GM21447 (cell line): ENCODE data around the gene PI4K2A.
"Not testable (repeated sequence)": the region's sequence is repeated elsewhere in the genome, so short reads cannot be mapped to it uniquely, and the experiment has no call there.

Experiments
- ATAC-seq: cut with Tn5 transposase; IDR thresholded peaks from one replicate; pipeline ENCODE4 v1.9.1; 2021; ENCODE audit not compliant: unreplicated experiment

The PI4K2A gene

GRCh38 chr10:97673736-97674525 is 33.5 kb downstream of the PI4K2A start:
- no peak for ATAC-seq

DNA sequence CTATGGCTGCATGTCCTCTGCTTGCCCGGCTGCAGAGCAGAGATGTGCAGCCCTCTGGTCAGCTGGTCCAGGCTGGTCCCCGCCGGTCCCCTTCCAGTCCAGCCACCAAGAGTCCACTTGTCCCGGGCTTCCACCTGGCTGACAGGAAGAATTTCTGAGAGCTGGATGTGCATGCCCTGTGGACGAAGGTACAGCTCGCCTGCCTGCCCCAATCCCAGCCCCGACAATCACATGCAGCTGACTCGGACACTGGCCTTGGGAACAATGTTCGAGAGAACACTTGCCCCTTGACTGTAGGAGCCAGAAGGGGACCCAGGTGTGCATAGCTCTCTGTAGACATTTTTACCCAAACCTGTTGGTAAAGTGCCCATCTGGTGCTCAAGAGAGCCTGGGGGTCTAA is 34.8 kb downstream of the PI4K2A start:
- no peak for ATAC-seq

DNA sequence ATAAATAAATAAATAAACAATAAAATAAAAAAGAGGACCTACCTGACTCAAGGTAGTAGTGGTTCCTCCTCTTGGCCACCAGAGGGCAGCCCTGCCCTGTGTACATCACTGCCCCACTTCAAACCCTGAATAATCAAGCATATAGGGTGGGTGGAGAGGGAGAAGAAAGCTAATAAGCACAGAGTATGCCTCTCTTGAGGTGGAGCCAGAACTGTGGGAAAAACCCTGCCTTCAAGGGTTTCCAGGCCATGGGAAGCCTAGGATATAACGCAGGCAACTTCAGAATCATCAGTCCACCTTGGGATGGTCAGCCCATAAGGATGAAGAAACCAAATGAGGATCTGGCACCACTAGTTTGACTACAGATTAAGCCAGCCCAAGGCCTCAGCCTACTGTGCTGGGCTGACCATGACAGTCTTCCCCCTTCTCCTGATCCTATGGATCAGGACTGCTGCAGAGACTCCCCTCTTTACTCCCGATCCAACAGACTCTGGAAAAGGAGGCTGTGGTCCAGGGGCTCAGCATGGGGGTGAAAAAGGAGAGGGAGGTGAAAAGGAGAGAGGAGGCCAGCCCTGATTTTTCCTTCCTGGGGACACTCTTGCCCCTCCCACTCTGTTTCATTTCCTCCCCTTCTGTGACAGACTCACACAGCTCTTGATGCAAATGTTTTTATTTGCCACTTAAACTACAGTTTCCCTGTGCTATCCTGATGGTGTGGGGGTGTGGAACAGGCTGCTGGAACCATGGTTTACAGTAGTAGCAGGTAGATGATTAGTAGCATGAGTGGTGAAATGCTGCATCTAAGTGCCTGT is 36.5 kb downstream of the PI4K2A start:
- peak; percentile 63 for ATAC-seq

DNA sequence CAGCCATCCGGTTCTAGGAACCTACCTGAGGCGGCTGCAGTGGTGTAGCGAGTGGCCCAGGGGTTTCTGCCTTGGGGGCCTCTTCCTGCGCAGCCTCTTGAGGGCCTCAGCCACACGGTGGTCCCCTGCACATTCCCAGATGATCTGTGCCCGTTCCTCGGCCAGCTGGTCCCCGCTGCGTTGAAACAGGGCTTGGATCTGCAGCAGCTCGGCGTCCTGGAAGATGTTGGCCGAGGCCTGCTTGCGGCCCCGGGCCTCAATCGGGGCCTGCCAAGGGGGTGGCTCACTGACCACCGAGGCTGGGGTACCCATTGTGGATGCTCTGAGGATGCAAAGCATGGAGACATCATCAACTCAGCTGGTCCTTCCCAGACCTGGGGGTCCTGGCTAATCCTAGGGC is 39.1 kb downstream of the PI4K2A start:
- ATAC-seq: no peak

DNA sequence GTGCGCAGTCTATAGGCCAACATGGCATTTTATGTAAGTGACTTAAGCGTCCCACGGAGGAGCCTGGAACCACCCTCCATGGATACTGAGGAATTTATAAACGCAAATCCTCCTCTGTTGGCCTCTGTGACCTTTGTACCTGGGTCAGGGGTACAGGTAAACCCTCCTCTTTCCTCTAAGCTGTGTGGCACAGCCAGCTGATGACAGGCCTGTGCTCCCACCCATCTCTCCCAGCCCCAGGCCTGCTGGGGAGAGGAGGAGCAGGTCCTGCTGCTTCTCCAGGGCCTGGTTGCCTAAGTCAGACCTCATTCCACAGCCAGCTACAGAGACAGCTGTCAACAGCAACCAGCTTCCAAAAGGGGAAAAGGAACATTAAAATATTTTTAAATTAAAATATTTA is 41.6 kb downstream of the PI4K2A start:
- ATAC-seq: no peak

- no peak for ATAC-seq
Observed at GRCh38 chr10:97683556-97684367, 43.3 kb downstream of the PI4K2A start.

DNA sequence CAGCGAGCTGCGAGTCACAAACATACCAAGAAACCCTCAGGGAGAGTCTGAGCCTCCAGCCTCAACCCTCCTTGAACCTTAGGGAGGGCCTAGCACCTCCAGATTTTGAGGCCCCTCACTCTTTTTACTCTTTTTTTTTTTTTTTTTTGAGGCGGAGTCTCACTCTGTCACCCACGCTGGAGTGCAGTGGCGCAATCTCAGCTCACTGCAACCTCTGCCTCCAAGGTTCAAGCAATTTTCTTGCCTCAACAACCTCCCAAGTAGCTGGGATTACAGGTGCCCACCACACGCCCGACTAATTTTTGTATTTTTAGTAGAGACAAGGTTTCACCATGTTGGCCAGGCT is 43.9 kb downstream of the PI4K2A start:
- ATAC-seq: not testable (repeated sequence)

- no peak for ATAC-seq
Observed at GRCh38 chr10:97684866-97685394, 44.5 kb downstream of the PI4K2A start.

DNA sequence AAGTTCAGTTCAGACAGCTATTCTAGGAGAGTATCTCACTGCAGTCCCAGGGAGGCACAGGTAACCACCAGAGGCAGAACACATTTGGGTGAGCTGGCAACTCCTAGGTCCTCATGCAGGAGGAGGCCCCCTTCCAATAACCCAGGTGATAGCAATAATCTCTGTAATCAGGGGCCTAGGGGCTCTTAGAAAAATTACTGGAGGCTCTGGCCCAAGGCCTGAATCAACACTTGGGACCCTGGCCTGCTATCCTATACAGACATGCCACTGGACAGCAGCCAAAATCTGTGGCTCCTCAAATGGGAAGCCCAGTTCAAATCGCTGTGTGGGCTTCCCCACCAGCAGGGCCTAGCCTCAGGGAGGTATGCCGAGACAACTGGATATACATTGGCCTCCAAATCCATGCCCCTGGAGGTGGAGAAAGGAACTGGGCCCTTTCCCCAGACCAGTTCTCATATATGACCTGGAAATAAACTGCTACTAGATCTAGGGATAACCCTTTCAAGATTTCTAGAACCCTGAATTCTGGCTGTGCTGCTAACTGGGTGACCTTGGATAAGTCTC is 45.0 kb downstream of the PI4K2A start:
- no peak for ATAC-seq

DNA sequence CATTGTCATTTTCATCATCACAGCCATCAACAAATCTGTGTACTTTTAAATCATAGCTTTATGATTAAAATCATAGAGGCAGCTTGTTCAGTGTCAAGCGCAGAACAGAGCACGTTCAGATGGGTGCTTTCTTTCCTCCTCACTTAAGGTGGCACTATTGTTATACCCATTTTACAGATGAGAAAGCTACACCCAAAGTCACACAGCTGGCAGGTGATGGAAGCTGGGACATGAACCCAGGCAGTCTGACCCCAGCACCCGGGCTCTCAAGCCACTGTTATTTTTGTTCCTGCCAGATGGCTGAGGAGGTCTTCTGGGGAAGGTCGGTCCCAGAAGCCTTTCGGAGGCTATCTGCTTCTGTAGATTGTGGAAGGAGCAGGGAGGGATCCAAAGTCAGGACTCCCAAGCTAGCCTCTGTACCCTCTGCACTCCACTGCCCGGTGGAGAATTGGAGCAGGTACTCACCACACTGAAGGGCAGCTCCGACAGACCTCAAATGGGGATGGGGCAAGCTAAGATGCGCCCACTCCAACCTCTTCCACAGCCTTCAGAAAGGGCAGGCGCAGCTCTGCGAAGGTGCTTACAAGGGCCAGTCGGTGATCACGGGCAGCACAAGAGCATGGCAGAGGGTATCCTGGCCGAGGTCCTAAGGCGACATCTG is 46.0 kb downstream of the PI4K2A start:
- ATAC-seq: peak; percentile 7

GRCh38 chr10:97686962-97687784 is 46.7 kb downstream of the PI4K2A start, which contains the start of gene AVPI1:
AVPI1 (minus strand) TSS chr10:97687241; CDS start chr10:97679905, 7,336 bp downstream.
- peak; percentile 86 for ATAC-seq

- no peak for ATAC-seq
Observed at GRCh38 chr10:97687785-97688781, 47.6 kb downstream of the PI4K2A start.

DNA sequence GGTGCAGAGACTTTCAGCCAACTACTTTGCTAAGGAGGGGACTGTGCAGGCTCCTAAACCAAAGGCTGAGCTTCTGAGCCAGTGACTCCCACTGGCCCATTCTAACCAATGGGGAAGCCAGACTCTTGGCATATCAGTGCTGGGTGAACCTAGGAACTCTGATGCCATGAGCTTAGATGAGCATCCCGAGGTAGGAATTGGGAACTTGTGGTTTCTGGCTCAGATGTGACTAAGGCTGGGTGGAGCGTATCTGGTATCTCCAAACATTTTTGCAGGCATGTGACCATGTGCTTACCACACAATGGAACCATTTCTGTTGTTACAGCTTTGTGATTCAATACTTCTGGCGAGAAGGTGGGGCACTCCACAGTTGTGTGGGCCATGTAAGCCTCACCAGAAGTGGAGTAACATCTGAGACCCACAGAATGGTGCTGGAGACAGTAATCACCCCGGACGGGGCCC is 49.1 kb downstream of the PI4K2A start:
- ATAC-seq: no peak

DNA sequence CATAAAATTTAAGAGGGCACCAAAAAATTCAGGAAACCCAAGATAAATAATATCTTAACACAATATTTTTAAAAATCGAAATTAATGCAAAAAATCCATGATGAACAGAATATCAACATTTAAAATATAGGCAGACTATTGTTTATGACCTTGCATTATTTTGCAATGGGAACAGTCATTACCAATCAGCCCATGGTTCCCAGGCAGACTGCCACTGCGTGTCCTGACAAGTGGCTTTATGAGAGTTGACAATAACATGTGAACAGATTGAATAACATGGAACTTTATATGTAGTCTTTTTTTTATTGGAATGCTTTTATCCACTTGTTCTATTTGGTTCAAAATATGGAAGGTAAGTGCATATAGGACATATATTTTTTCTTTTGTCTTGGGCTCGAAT is 49.7 kb downstream of the PI4K2A start:
- no peak for ATAC-seq

- not testable (repeated sequence) for ATAC-seq
Observed at GRCh38 chr10:97698072-97698655, 57.7 kb downstream of the PI4K2A start.

DNA sequence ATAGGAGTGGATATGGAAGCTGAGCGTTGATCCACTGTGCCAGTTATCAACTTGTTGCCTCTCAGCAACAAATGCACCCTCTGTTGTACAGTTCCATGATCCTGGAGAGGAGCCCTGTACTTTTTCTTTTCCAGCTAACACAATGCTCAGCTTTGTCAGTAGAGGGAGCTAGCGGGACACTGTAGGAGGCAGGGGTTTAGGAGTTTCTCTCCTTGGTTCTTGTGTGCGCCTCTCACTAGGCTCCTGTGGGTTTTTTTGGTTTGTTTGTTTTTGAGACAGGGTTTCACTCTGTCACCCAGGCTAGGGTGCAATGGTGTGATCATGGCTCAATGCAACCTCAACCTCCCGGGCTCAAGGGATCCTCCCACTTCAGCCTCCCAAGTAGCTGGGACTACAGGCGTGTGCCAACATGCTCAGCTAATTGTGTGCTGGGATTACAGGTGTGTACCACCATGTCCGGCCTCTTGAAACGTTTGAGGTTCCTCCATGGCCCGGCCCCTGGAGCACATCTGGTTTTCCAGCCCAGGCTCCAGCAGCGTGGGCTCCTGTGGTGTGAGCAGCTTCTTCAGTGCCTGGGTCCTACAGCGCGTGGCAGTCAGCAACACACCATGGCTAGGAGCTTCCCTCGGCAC is 61.1 kb downstream of the PI4K2A start:
- ATAC-seq: no peak

- ATAC-seq: no peak
Observed at GRCh38 chr10:97703398-97704067, 63.1 kb downstream of the PI4K2A start.
